Endothelial cell of coronary artery (primary cell): Measurements from ENCODE around the gene CCNE1. TPM values are rescaled to one million over a fixed set of nuclear protein-coding genes. Genes with fewer than 3 reads are reported as not detected.

Source experiments
- total RNA-seq: library from RNA; depleted of rRNA; stranded (reverse); fragments of >200 nt; gene quantifications from 2 replicates; pipeline ENCODE4 v1.2.3, GENCODE V29; 2014

The CCNE1 gene
- 6.5 and 7.3 TPM in 2 replicates for total RNA-seq

DNA sequence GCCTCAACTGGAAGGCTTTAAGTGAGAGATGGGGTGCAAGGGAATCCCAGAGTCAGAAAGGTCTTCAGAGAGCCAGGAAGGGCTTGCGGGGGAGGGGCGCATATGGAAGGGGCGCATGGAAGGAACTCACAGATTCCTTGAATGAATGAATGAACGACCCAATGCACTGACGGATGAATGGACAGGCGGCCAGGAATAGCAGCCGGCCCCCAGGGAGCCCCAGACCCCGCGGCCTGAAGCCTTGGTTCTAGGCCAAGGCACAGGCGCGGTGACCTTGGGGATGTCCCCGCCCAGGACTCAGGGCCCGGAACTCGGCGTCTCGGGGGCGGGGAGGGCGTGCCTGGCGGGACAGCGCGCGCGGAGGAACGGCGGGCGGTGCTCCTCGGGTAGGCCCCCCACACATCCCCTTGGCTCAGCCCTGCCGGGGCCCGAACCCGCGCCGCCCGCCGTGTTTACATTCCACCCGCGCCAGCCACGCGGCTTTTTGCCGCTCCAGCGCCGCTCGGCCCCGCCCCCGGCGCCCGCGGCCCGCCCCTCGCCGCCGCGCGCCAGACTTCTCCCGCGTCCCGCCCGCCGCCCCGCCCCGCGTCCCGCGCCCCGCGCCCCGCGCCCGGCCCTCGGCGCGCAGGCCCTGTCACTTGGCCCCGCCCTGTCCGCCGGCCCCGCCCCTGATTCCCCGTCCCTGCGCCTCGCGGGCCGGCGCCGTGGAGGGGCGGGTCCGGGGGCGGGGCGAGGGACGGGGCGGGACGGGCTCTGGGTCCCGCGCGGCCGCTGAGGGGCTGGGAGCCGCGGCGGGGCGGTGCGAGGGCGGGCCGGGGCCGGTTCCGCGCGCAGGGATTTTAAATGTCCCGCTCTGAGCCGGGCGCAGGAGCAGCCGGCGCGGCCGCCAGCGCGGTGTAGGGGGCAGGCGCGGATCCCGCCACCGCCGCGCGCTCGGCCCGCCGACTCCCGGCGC is at the start of gene CCNE1:
CCNE1 (plus strand) TSS at position 867 of the 955 bp plus-strand sequence. CDS start 565 bp downstream, outside the sequence.

Other genes starting within 250 kb of the CCNE1 start
- 89.0 and 111 TPM in 2 replicates for gene POP4, start 205.7 kb upstream of the CCNE1 start, total RNA-seq
- 7.4 and 8.3 TPM in 2 replicates for gene PLEKHF1, start 146.5 kb upstream of the CCNE1 start, total RNA-seq
- gene C19orf12, start 96.7 kb upstream of the CCNE1 start, total RNA-seq: 11.7 and 17.2 TPM in 2 replicates
- 48.7 and 57.1 TPM in 2 replicates for gene URI1, start 130.2 kb downstream of the CCNE1 start, total RNA-seq